Mucosa of descending colon (tissue), 3 donors: ENCODE data around the gene FMO2. TPM values are rescaled to one million over a fixed set of nuclear protein-coding genes. Genes with fewer than 3 reads are reported as not detected.
"Not testable (repeated sequence)": the region's sequence is repeated elsewhere in the genome, so short reads cannot be mapped to it uniquely, and the experiment has no call there.

Source experiments
- ATAC-seq: fragments of 200-7000 bp; cut with Tn5 transposase; one replicate; pipeline ENCODE4 v1.9.1; 2020; ENCODE audit warnings: mild to moderate bottlenecking, moderate library complexity
- DNase-seq, 3 donors: peaks; one replicate each; pipeline ENCODE4 v3.0.0-alpha.2; 2020
- H3K36me3 ChIP-seq: fragments of 200-600 bp; one replicate; pipeline ENCODE4 v1.8.0; 2021; ENCODE audit warnings: low read depth, mild to moderate bottlenecking
- H3K4me1 ChIP-seq: fragments of 200-600 bp; one replicate; pipeline ENCODE4 v1.8.0; 2021; ENCODE audit warnings: low read depth, mild to moderate bottlenecking
- H3K4me3 ChIP-seq: fragments of 200-600 bp; one replicate; pipeline ENCODE4 v1.8.0; 2021; ENCODE audit warnings: mild to moderate bottlenecking
- H3K9me3 ChIP-seq: fragments of 200-600 bp; one replicate; pipeline ENCODE4 v1.8.0; 2021; ENCODE audit warnings: mild to moderate bottlenecking
- intact Hi-C, 2 donors: fragments of 100-400 bp; cut with DNase I in 1 of 2; cut with micrococcal nuclease in 1 of 2; formaldehyde crosslinking; loops; one replicate each; pipeline versions ENCODE4 v1.11.0 to v1.11.1; 2022; cut with DNase I, micrococcal nuclease
- total RNA-seq, 3 donors: library from RNA; stranded (reverse); fragmentation: NEBNext Ultra II Directional in 2 of 3; extraction: Animal tissue kit (Norgen Biotek cat#: 25700) in 2 of 3; gene quantifications; one replicate each; pipeline versions ENCODE4 v1.2.1 to v1.2.4, GENCODE V29; 2021 to 2023
- TF ChIP-seq, protein P1 (sequence below): fragments of 200-600 bp; IDR thresholded peaks from one replicate; pipeline ENCODE4 v1.8.0; 2022; ENCODE audit warnings: antibody characterized with exemption, mild to moderate bottlenecking
- donor health status: DM: no; HTN: no; CAD: no; lungs with moderate emphysema.
- donor health status: DM: no; HTN: no; CAD: no.
- donor health status: DM: no; HTN: yes; CAD: no.

The FMO2 gene
- total RNA-seq, 3 donors from 2014 or later = 0.55 to 6.1 (median 1.2) TPM

DNA sequence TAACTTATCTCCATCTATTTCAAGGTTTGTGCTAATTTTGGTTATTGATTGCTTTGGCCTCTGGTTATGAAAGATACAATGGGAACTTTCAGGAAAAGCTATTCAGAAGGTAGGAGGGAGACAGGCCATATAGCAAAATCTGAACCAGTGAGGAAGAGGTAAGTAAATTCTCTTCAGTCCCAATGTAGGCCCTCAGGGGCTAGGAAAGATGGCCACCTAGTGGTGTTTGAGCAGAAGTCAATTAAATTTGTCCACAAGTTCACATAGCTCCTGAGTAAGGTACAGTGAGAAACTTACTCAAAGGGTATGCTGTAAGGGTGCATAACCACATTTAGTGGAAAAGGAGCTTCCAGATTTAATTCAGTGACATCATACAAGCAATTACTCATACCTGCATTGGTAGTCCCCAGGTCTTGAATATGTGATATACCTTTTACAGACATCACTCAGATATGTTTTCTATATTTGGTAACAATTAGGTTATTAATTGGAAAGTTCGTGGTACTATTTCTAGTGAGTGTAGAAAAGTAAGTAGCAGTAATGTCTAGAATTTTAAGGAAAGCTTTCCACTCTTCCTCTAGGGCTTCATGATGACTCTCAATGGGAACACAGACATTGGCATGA, 41.8 kb downstream of the FMO2 start:
- intact Hi-C loops = loop anchor here in 1 of 2 donors (2.0 kb wide), 1 partner anchor 146 kb away; no protein-coding TSS in a partner anchor
- no peaks in the 10 kb centered on the region for H3K9me3 ChIP-seq
- DNase-seq (peak in 1 of 3 donors; percentile 56), ATAC-seq (peak; percentile 90)
- H3K36me3 ChIP-seq = no peaks in the 10 kb centered on the region
- H3K4me1 ChIP-seq = no peaks in the 10 kb centered on the region
- TF ChIP-seq, protein P1, sequence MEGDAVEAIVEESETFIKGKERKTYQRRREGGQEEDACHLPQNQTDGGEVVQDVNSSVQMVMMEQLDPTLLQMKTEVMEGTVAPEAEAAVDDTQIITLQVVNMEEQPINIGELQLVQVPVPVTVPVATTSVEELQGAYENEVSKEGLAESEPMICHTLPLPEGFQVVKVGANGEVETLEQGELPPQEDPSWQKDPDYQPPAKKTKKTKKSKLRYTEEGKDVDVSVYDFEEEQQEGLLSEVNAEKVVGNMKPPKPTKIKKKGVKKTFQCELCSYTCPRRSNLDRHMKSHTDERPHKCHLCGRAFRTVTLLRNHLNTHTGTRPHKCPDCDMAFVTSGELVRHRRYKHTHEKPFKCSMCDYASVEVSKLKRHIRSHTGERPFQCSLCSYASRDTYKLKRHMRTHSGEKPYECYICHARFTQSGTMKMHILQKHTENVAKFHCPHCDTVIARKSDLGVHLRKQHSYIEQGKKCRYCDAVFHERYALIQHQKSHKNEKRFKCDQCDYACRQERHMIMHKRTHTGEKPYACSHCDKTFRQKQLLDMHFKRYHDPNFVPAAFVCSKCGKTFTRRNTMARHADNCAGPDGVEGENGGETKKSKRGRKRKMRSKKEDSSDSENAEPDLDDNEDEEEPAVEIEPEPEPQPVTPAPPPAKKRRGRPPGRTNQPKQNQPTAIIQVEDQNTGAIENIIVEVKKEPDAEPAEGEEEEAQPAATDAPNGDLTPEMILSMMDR = peak; percentile 27
- no peak overlapping the region for H3K4me3 ChIP-seq

DNA sequence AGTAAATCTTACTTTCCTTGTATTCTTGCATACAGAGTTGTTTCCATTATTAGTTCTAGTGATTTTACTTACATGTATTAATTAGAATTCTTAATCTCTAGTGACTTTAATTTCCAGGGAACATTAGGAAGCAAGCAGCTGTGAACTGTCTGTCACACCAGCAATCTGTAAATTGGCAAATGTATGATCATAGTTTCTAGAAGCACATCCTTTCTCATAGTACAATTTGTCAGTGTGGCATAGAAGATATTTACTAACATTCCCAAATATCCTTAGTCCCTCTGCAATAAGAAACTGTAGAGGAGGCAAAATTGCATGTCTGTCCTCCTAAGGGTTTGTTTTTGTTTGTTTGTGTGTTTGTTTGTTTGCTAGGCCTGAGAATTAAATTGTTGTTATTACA, 46.2 kb downstream of the FMO2 start:
- Histone ChIP-seq H3K4me3 (no peak overlapping the region), H3K4me1 (no peaks in the 10 kb centered on the region), H3K9me3 (no peaks in the 10 kb centered on the region), H3K36me3 (no peaks in the 10 kb centered on the region)
- intact Hi-C loops = no loop called here
- DNase-seq (no peak), ATAC-seq (no peak)
- TF ChIP-seq, protein P1 = no peak

DNA sequence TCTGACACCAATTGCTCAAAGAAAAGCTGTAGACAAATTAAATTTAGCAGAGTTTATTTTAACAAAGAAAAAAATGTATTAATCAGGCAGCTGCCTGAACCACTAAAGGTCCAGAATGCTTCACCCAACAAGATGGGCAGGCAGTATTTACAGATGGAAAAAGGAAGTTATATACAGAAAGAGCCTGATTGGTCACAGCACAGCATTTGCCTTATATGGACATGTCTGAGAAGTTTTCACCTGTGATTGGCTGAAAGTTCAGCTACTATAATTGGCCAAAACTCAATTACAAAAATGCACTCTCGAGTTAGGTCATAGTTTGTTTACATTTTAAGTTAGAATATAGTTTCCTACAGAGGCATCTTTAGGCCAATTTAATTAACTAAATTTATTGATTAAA, 48.1 kb downstream of the FMO2 start:
- H3K4me1 ChIP-seq = no peaks in the 10 kb centered on the region
- TF ChIP-seq, protein P1 = no peak
- no peak overlapping the region for H3K4me3 ChIP-seq
- no peaks in the 10 kb centered on the region for H3K36me3 ChIP-seq
- H3K9me3 ChIP-seq = no peaks in the 10 kb centered on the region
- intact Hi-C loops = no loop called here
- DNase-seq (no peak), ATAC-seq (no peak)

- ATAC-seq, intact Hi-C loops, DNase-seq: not testable (repeated sequence)
These were observed 51.1 kb downstream of the FMO2 start for GRCh38 chr1:171236231-171236630.

DNA sequence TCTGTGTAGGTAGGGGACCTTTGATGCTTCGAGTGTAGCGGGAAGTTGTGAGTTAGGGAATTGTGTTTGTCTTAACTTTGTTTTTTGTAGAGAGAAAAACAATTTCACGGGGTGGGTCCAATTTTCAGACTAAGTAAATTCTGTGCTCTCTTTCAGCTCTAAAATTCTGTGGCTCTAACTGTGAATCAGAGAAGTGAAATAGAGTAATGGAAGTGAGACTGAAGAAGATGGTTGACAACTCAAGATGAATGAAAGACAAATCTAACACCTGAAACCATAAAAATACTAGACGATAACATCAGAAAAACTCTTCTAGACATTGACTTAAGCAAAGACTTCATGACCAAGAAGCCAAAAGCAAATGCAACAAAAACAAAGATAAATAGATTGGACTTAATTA, 58.8 kb downstream of the FMO2 start:
- DNase-seq = no peak
- TF ChIP-seq, protein P1 = no peak
- intact Hi-C loops = loop anchor here in 1 of 2 donors (10.0 kb wide), 1 partner anchor 61 kb away; no protein-coding TSS in a partner anchor
- no peaks in the 10 kb centered on the region for H3K9me3 ChIP-seq
- no peaks in the 10 kb centered on the region for H3K4me1 ChIP-seq
- no peak for ATAC-seq
- H3K36me3 ChIP-seq = no peaks in the 10 kb centered on the region
- H3K4me3 ChIP-seq = no peak overlapping the region

More at GRCh38 chr1:171236231-171236630, 51.1 kb downstream of the FMO2 start:
- not testable (repeated sequence) for H3K4me3 ChIP-seq, H3K4me1 ChIP-seq, H3K9me3 ChIP-seq, H3K36me3 ChIP-seq

DNA sequence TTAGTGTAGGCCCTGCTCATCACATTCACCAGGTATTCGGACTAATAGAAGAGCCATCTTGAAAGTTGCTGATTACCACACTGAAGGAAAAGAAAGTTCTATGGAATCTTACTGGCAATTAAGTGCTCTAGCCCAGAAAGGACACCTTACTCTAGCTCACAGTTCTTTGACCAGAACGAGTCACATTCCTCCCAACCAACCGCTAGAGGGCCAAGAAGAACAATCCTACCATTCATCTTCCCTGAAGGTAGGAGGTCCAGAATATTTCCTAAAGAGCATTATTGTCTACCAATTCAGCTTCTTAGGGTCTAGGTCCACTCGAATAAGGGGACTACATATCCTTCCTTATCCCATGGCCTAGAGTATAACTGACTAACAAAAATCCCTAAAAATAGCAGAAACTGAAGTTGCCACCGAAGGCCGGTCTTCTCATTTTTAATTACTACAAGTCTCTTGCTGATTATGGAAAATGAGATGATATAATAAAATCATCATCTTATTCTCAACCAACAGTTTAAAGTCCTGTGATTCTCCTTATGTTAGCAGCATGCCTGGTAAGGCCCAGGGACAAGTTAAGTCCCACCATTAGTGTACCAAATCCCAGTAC, 60.5 kb downstream of the FMO2 start:
- Histone ChIP-seq H3K4me1 (no peaks in the 10 kb centered on the region), H3K4me3 (no peak overlapping the region), H3K9me3 (no peaks in the 10 kb centered on the region), H3K36me3 (no peaks in the 10 kb centered on the region)
- ATAC-seq (peak; percentile 70), DNase-seq (peak in 1 of 3 donors; percentile 65)
- intact Hi-C loops = loop anchor here in 1 of 2 donors (10.0 kb wide), 1 partner anchor 59 kb away; no protein-coding TSS in a partner anchor
- TF ChIP-seq, protein P1 = peak; percentile 29
